Fibroblast of mammary gland (primary cell): Measurements from ENCODE around the gene ME3.

Source experiments
- DNase-seq: peaks from one replicate; pipeline ENCODE4 v3.0.0-alpha.2; 2010; ENCODE audit warnings: low read depth
- H3K4me3 ChIP-seq: 2 replicates; pipeline ENCODE4 v1.5.1; 2011; ENCODE audit warnings: low read depth, mild to moderate bottlenecking, low read length, moderate library complexity; ENCODE audit not compliant: control insufficient read depth
- CTCF ChIP-seq: conservative IDR thresholded peaks from 2 replicates; pipeline ENCODE4 v1.5.1; 2011; ENCODE audit warnings: low read depth, low read length, inconsistent platforms; ENCODE audit not compliant: control insufficient read depth, insufficient read depth

The ME3 gene

GRCh38 chr11:86587264-86588193 is 84.9 kb downstream of the ME3 start:
- DNase-seq: no peak
- H3K4me3 ChIP-seq: no peak overlapping the region
- no peak for TF ChIP-seq CTCF

DNA sequence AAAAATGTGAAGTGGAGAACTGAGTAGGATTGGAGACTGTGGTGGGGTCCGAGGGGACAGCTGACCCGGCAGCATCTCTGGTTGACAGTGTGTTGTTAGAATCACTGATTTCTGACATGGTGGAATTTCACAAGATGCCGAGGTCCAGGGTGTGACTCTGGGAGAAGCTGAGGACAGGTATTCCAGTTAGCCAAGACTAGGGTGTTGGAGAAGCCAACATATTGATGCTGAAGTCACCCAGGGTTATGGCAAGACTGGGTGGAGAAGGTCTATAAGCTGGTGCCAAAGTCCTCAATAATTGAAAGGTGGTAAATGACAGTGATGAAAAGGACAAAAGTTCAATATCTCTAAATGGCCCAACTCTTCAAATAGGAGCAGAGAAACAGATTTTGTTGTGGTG is 86.1 kb downstream of the ME3 start:
- DNase-seq: no peak
- H3K4me3 ChIP-seq: no peak overlapping the region
- no peak for TF ChIP-seq CTCF

DNA sequence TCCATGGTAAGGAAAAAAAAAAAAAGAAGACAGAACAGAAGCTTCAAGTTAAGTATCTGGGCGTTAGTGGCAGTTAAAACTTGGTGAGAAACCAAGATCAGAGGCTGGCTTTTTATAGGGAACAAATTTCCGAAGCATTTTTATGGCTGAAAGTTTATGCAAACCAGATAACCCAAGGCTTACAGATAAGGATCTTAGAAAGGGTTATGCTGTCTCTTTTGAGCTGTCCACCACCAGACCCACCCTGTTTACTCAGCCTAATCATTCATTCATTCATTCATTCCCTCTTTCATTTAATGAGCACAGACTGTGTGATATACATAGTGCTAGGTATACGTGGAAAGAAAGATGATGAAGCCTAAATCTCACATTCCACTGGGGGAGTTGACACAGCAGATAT is 89.5 kb downstream of the ME3 start:
- H3K4me3 ChIP-seq: no peak overlapping the region
- no peak for DNase-seq
- no peak for TF ChIP-seq CTCF

DNA sequence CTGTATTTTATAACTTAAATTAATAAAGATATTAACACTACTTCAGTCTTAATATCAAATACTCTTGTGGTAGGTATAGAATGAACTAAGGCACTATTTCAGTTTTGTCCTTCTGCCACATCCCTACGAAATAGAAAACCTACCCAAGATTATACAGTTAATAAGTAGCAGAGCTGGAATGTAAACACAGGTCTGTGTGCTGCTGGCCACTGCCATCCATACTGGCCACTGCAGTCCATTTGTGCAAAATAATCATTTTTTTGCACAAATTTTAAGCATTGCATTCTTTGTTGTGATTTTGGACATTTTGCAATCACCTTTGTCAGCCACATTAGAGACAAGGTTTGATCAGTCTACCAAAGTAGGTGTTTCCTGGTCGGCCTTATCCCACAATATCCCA is 91.9 kb downstream of the ME3 start:
- no peak for TF ChIP-seq CTCF
- H3K4me3 ChIP-seq: no peak overlapping the region
- DNase-seq: no peak

GRCh38 chr11:86579406-86579731 is 93.0 kb downstream of the ME3 start:
- no peak for DNase-seq
- no peak overlapping the region for H3K4me3 ChIP-seq
- no peak for TF ChIP-seq CTCF

- TF ChIP-seq CTCF: no peak
- no peak overlapping the region for H3K4me3 ChIP-seq
- no peak for DNase-seq
Observed at GRCh38 chr11:86578727-86579405, 93.5 kb downstream of the ME3 start.
